Smooth muscle cell (in vitro differentiated cells): Measurements from ENCODE around the gene FOXO1. TPM values are rescaled to one million over a fixed set of nuclear protein-coding genes. Genes with fewer than 3 reads are reported as not detected.
"Not testable (repeated sequence)": the region's sequence is repeated elsewhere in the genome, so short reads cannot be mapped to it uniquely, and the experiment has no call there.

ENCODE experiments used
- DNase-seq: peaks from one replicate; lab custom pipeline; 2025; ENCODE audit not compliant: unreplicated experiment; lab: John Stamatoyannopoulos, UW
- H2AFZ ChIP-seq: fragments of 200-600 bp; sonication (generic); 2 replicates; pipeline ENCODE4 v1.6.0; 2016; ENCODE audit warnings: antibody characterized with exemption, low read depth, mild to moderate bottlenecking
- H3F3A ChIP-seq: fragments of 200-600 bp; sonication (generic); 2 replicates; pipeline ENCODE4 v1.6.0; 2017; ENCODE audit warnings: antibody characterized with exemption, low read depth
- H3K27ac ChIP-seq: fragments of 200-600 bp; sonication (generic); 2 replicates; pipeline ENCODE4 v1.5.1; 2016; ENCODE audit warnings: low read depth, mild to moderate bottlenecking
- H3K27me3 ChIP-seq: fragments of 200-600 bp; sonication (generic); 2 replicates; pipeline ENCODE4 v1.6.1; 2016; ENCODE audit warnings: low read depth, mild to moderate bottlenecking
- H3K36me3 ChIP-seq: fragments of 200-600 bp; sonication (generic); 2 replicates; pipeline ENCODE4 v1.5.1; 2016; ENCODE audit warnings: low read depth
- H3K4me1 ChIP-seq: fragments of 200-600 bp; sonication (generic); 2 replicates; pipeline ENCODE4 v1.5.1; 2016; ENCODE audit warnings: low read depth
- H3K4me2 ChIP-seq: fragments of 200-600 bp; sonication (generic); 2 replicates; pipeline ENCODE4 v1.6.0; 2016; ENCODE audit warnings: mild to moderate bottlenecking
- H3K4me3 ChIP-seq: fragments of 200-600 bp; sonication (generic); 2 replicates; pipeline ENCODE4 v1.5.1; 2016; ENCODE audit warnings: mild to moderate bottlenecking
- H3K79me2 ChIP-seq: fragments of 200-600 bp; sonication (generic); 2 replicates; pipeline ENCODE4 v1.6.0; 2016; ENCODE audit warnings: low read depth, mild to moderate bottlenecking
- H3K9ac ChIP-seq: fragments of 200-600 bp; sonication (generic); 2 replicates; pipeline ENCODE4 v1.6.0; 2016; ENCODE audit warnings: low read depth
- H3K9me3 ChIP-seq: fragments of 200-600 bp; sonication (generic); replicated peaks from 2 replicates; pipeline ENCODE4 v1.5.1; 2016; ENCODE audit warnings: low read depth
- H4K20me1 ChIP-seq: fragments of 200-600 bp; sonication (generic); 2 replicates; pipeline ENCODE4 v1.6.0; 2016; ENCODE audit warnings: low read depth
- CTCF ChIP-seq: fragments of 200-600 bp; sonication (generic); IDR thresholded peaks from 2 replicates; pipeline ENCODE4 v1.5.1; 2017; ENCODE audit warnings: borderline replicate concordance, mild to moderate bottlenecking, antibody characterized with exemption; ENCODE audit not compliant: insufficient read depth, poor library complexity, severe bottlenecking
- WGBS: methylation state at CpG from one replicate; pipeline ENCODE4 v1.1.7; 2016; ENCODE audit warnings: low lambda C conversion rate; 5-methylcytosine and 5-hydroxymethylcytosine counted together
- polyA plus RNA-seq: library from polyadenylated mRNA; unstranded; fragments of >200 nt; fragmentation: Nextera tagmentation; extraction: Ambion mirVana; gene quantifications from 2 replicates; pipeline ENCODE4 v1.2.1, GENCODE V29; 2016
- total RNA-seq: library from RNA; depleted of rRNA; stranded (reverse); fragments of >200 nt; gene quantifications from 2 replicates; pipeline ENCODE4 v1.2.3, GENCODE V29; 2014

Gene FOXO1
- total and polyA plus RNA-seq, 2 experiments from 2014 or later = 17.0 to 19.9 TPM

GRCh38 chr13:40666933-40667621 lies 636 bp upstream of the FOXO1 start:
- Histone ChIP-seq H3K36me3 (no peaks in the 10 kb centered on the region), H3K4me3 (peak overlapping the region; percentile 97), H3K27me3 (no peaks in the 10 kb centered on the region), H4K20me1 (peaks cover 13% of the 10 kb centered on the region), H2AFZ (peak overlapping the region; percentile 99), H3K79me2 (peaks cover 34% of the 10 kb centered on the region), H3K27ac (peak overlapping the region; percentile 31), H3K9me3 (no peaks in the 10 kb centered on the region), H3F3A (no peaks in the 10 kb centered on the region), H3K4me2 (peak overlapping the region; percentile 99), H3K4me1 (peaks cover 28% of the 10 kb centered on the region), H3K9ac (peak overlapping the region; percentile 79)
- under 1% methylated on average over 58 of the region's 67 CpGs for WGBS
- DNase-seq = peak; percentile 64
- no peak for TF ChIP-seq CTCF

GRCh38 chr13:40665126-40666044 lies 1.1 kb downstream of the FOXO1 start:
- peaks cover 27% of the 10 kb centered on the region for H3K4me1 ChIP-seq

GRCh38 chr13:40664350-40665125 lies 1.9 kb downstream of the FOXO1 start:
- peak overlapping the region; percentile 95 for H2AFZ ChIP-seq
- no peaks in the 10 kb centered on the region for H3K9me3 ChIP-seq
- H3K9ac ChIP-seq = peak overlapping the region; percentile 76
- DNase-seq = peak; percentile 62
- peaks cover 27% of the 10 kb centered on the region for H3K4me1 ChIP-seq
- peaks cover 34% of the 10 kb centered on the region for H4K20me1 ChIP-seq
- H3K79me2 ChIP-seq = peaks cover 57% of the 10 kb centered on the region
- TF ChIP-seq CTCF = no peak
- under 1% methylated on average over 63 of the region's 77 CpGs for WGBS
- peak overlapping the region; percentile 65 for H3K27ac ChIP-seq
- no peaks in the 10 kb centered on the region for H3F3A ChIP-seq
- H3K4me3 ChIP-seq = peak overlapping the region; percentile 97
- no peaks in the 10 kb centered on the region for H3K36me3 ChIP-seq
- no peaks in the 10 kb centered on the region for H3K27me3 ChIP-seq
- H3K4me2 ChIP-seq = peak overlapping the region; percentile 92

More at GRCh38 chr13:40665126-40666044, 1.1 kb downstream of the FOXO1 start:
- TF ChIP-seq CTCF = peak; percentile 2
- H3K9me3 ChIP-seq = no peaks in the 10 kb centered on the region
- no peaks in the 10 kb centered on the region for H3K27me3 ChIP-seq
- no peaks in the 10 kb centered on the region for H3K36me3 ChIP-seq
- peak overlapping the region; percentile 95 for H2AFZ ChIP-seq
- peak overlapping the region; percentile 97 for H3K4me3 ChIP-seq
- peaks cover 51% of the 10 kb centered on the region for H3K79me2 ChIP-seq
- peak overlapping the region; percentile 99 for H3K4me2 ChIP-seq
- under 1% methylated on average over 94 of the region's 117 CpGs for WGBS
- H3K27ac ChIP-seq = peak overlapping the region; percentile 76
- H4K20me1 ChIP-seq = peaks cover 28% of the 10 kb centered on the region
- no peak for DNase-seq
- peak overlapping the region; percentile 78 for H3K9ac ChIP-seq
- H3F3A ChIP-seq = no peaks in the 10 kb centered on the region

- H3K36me3 ChIP-seq, H3K27me3 ChIP-seq, H3F3A ChIP-seq, H3K9me3 ChIP-seq, DNase-seq: not testable (repeated sequence)
- H3K79me2 ChIP-seq = peaks cover 63% of the 10 kb centered on the region
- H4K20me1 ChIP-seq = peaks cover 38% of the 10 kb centered on the region
- peak overlapping the region; percentile 97 for H3K4me3 ChIP-seq
- WGBS = 0% methylated on average over 17 of the region's 17 CpGs
- H2AFZ ChIP-seq = peak overlapping the region; percentile 95
- peak overlapping the region; percentile 65 for H3K27ac ChIP-seq
- H3K4me2 ChIP-seq = peak overlapping the region; percentile 92
- H3K4me1 ChIP-seq = peaks cover 27% of the 10 kb centered on the region
- peak overlapping the region; percentile 76 for H3K9ac ChIP-seq
Observed at GRCh38 chr13:40664100-40664349, 2.4 kb downstream of the FOXO1 start.
